H9 (cell line): ENCODE data around the gene CRYAB. TPM values are rescaled to one million over a fixed set of nuclear protein-coding genes. Genes with fewer than 3 reads are reported as not detected.
A peak's percentile ranks its signal among the peaks of the same experiment; 100 is the strongest.

ENCODE experiments used
- DNase-seq: peaks from one replicate; pipeline ENCODE4 v3.0.0-alpha.2; 2017
- H2AFZ ChIP-seq: one replicate; pipeline ENCODE4 v1.6.1; 2013; ENCODE audit warnings: mild to moderate bottlenecking, low read length, control low read depth, moderate library complexity
- H2AK5ac ChIP-seq: 2 replicates; pipeline ENCODE4 v1.6.1; 2013; ENCODE audit warnings: low read length, control low read depth, mixed read lengths; ENCODE audit not compliant: insufficient read length
- H2BK120ac ChIP-seq: one replicate; pipeline ENCODE4 v1.6.1; 2013; ENCODE audit warnings: low read depth, mild to moderate bottlenecking, low read length, control low read depth, inconsistent platforms; ENCODE audit not compliant: poor library complexity, severe bottlenecking
- H2BK12ac ChIP-seq: 2 replicates; pipeline ENCODE4 v1.6.1; 2013; ENCODE audit warnings: low read length, control low read depth, mixed read lengths, low read depth; ENCODE audit not compliant: insufficient read length
- H2BK15ac ChIP-seq: 2 replicates; pipeline ENCODE4 v1.6.1; 2013; ENCODE audit warnings: low read depth, low read length, control low read depth
- H2BK20ac ChIP-seq: one replicate; pipeline ENCODE4 v1.6.1; 2013; ENCODE audit warnings: low read depth, mild to moderate bottlenecking, low read length, control low read depth, inconsistent platforms; ENCODE audit not compliant: poor library complexity, severe bottlenecking
- H2BK5ac ChIP-seq: 2 replicates; pipeline ENCODE4 v1.6.1; 2013; ENCODE audit warnings: low read length, control low read depth, mixed read lengths; ENCODE audit not compliant: insufficient read length
- H3K14ac ChIP-seq: 2 replicates; pipeline ENCODE4 v1.6.1; 2013; ENCODE audit warnings: low read length, control low read depth; ENCODE audit not compliant: insufficient read depth
- H3K18ac ChIP-seq: 2 replicates; pipeline ENCODE4 v1.6.1; 2013; ENCODE audit warnings: low read depth, mild to moderate bottlenecking, mixed read lengths, low read length, control low read depth; ENCODE audit not compliant: insufficient read length
- H3K23ac ChIP-seq: 2 replicates; pipeline ENCODE4 v1.6.1; 2013; ENCODE audit warnings: low read length, control low read depth, mixed read lengths, low read depth; ENCODE audit not compliant: insufficient read length
- H3K23me2 ChIP-seq: 2 replicates; pipeline ENCODE4 v1.6.1; 2013; ENCODE audit warnings: low read depth, mild to moderate bottlenecking, mixed read lengths, low read length, control low read depth; ENCODE audit not compliant: insufficient read length, poor library complexity, severe bottlenecking
- H3K27ac ChIP-seq: 2 replicates; pipeline ENCODE4 v1.5.1; 2013; ENCODE audit warnings: low read length, control low read depth, mixed read lengths, low read depth; ENCODE audit not compliant: insufficient read length
- H3K27me3 ChIP-seq: 2 replicates; pipeline ENCODE4 v1.6.1; 2013; ENCODE audit warnings: low read length, control low read depth, inconsistent platforms; ENCODE audit not compliant: insufficient read depth
- H3K4ac ChIP-seq: 2 replicates; pipeline ENCODE4 v1.6.1; 2013; ENCODE audit warnings: low read depth, mild to moderate bottlenecking, control low read depth, inconsistent platforms, low read length, moderate library complexity
- H3K4me1 ChIP-seq: 2 replicates; pipeline ENCODE4 v1.6.1; 2013; ENCODE audit warnings: low read length, control low read depth, inconsistent platforms; ENCODE audit not compliant: insufficient read depth
- H3K4me2 ChIP-seq: 2 replicates; pipeline ENCODE4 v1.6.1; 2013; ENCODE audit warnings: low read length, control low read depth, mixed read lengths; ENCODE audit not compliant: insufficient read length, insufficient read depth
- H3K56ac ChIP-seq: 2 replicates; pipeline ENCODE4 v1.6.1; 2013; ENCODE audit warnings: low read depth, mild to moderate bottlenecking, mixed read lengths, low read length, control low read depth; ENCODE audit not compliant: insufficient read length
- H3K79me1 ChIP-seq: 2 replicates; pipeline ENCODE4 v1.6.1; 2013; ENCODE audit warnings: low read depth, mild to moderate bottlenecking, moderate library complexity, low read length, control low read depth, inconsistent platforms; ENCODE audit not compliant: insufficient read depth, poor library complexity, severe bottlenecking
- H3K79me2 ChIP-seq: 2 replicates; pipeline ENCODE4 v1.6.1; 2013; ENCODE audit warnings: low read length, control low read depth, inconsistent platforms; ENCODE audit not compliant: insufficient read depth
- H3K9ac ChIP-seq: 2 replicates; pipeline ENCODE4 v1.6.1; 2013; ENCODE audit warnings: low read length, control low read depth, mixed read lengths; ENCODE audit not compliant: insufficient read length; ENCODE audit errors: extremely low read depth
- H3K9me3 ChIP-seq: one replicate; pipeline ENCODE4 v1.6.1; 2013; ENCODE audit warnings: low read depth, low read length, inconsistent platforms; ENCODE audit not compliant: control insufficient read depth
- H3T11ph ChIP-seq: one replicate; pipeline ENCODE4 v1.6.1; 2013; ENCODE audit warnings: mild to moderate bottlenecking, low read length, control low read depth, inconsistent platforms
- H4K20me1 ChIP-seq: one replicate; pipeline ENCODE4 v1.6.1; 2013; ENCODE audit not compliant: control insufficient read depth, insufficient read length, insufficient read depth
- H4K5ac ChIP-seq: 2 replicates; pipeline ENCODE4 v1.6.1; 2013; ENCODE audit warnings: low read depth, mild to moderate bottlenecking, mixed read lengths, low read length, control low read depth; ENCODE audit not compliant: insufficient read length
- H4K8ac ChIP-seq: replicated peaks from 2 replicates; pipeline ENCODE4 v1.6.1; 2013; ENCODE audit warnings: low read length, control low read depth, mixed read lengths, low read depth; ENCODE audit not compliant: insufficient read length
- H4K91ac ChIP-seq: 2 replicates; pipeline ENCODE4 v1.6.1; 2013; ENCODE audit warnings: low read depth, mild to moderate bottlenecking, moderate library complexity, mixed read lengths, low read length, control low read depth; ENCODE audit not compliant: insufficient read length
- H3K27ac Mint-ChIP-seq, 3 experiments: 2 replicates in 2 of 3; 3 replicates in 1 of 3; pipeline ENCODE4 v1.8.0; 2020 to 2021; ENCODE audit warnings: mixed read lengths in 3 of 3, mild to moderate bottlenecking in 1 of 3, moderate library complexity in 1 of 3
- H3K27me3 Mint-ChIP-seq: 2 replicates; pipeline ENCODE4 v1.8.0; 2021; ENCODE audit warnings: low read depth, mild to moderate bottlenecking, moderate library complexity, mixed read lengths
- H3K36me3 Mint-ChIP-seq, 3 experiments: 2 replicates in 2 of 3; 3 replicates in 1 of 3; pipeline ENCODE4 v1.8.0; 2020 to 2021; ENCODE audit warnings: low read depth in 3 of 3, mixed read lengths in 3 of 3; ENCODE audit not compliant: insufficient read depth in 1 of 3
- H3K4me1 Mint-ChIP-seq, 2 experiments: 2 replicates each; pipeline ENCODE4 v1.8.0; 2020; ENCODE audit warnings: mixed read lengths in 2 of 2
- H3K4me3 Mint-ChIP-seq, 2 experiments: 2 replicates in 1 of 2; 3 replicates in 1 of 2; pipeline ENCODE4 v1.8.0; 2020 to 2021; ENCODE audit warnings: mild to moderate bottlenecking in 2 of 2, mixed read lengths in 2 of 2, moderate library complexity in 1 of 2
- H3K9me3 Mint-ChIP-seq, 2 experiments: 2 replicates in 1 of 2; 3 replicates in 1 of 2; pipeline ENCODE4 v1.8.0; 2020; ENCODE audit warnings: mild to moderate bottlenecking in 2 of 2, mixed read lengths in 2 of 2, moderate library complexity in 1 of 2
- CTCF ChIP-seq: fragments of 200-600 bp; sonication (generic); conservative IDR thresholded peaks from 3 replicates; pipeline ENCODE4 v1.8.0; 2021; ENCODE audit warnings: antibody characterized with exemption, mild to moderate bottlenecking
- WGBS: extraction: QIAGEN DNeasy Blood & Tissue Kit; methylation state at CpG from one replicate; pipeline ENCODE4 v1.1.7; 2013; ENCODE audit warnings: missing lambda C conversion rate, low lambda C conversion rate, mixed read lengths; ENCODE audit not compliant: insufficient read length; ENCODE audit errors: extremely low coverage; 5-methylcytosine and 5-hydroxymethylcytosine counted together
- total RNA-seq: library from RNA; stranded (reverse); gene quantifications from 2 replicates; pipeline ENCODE4 v1.2.1, GENCODE V29; 2021

CRYAB gene
- total RNA-seq, 1 experiment from 2014 or later, result not detected

GRCh38 chr11:111937844-111938243, 26.3 kb upstream of the CRYAB start:
- H3K27me3 ChIP-seq, result no peaks in the 10 kb centered on the region
- H2BK120ac ChIP-seq, result no peak overlapping the region
- no peak overlapping the region for H4K8ac ChIP-seq
- no peak overlapping the region for H2AK5ac ChIP-seq
- H3K4ac ChIP-seq, result no peak overlapping the region
- H3K23ac ChIP-seq, result no peak overlapping the region
- no peak overlapping the region for H2BK12ac ChIP-seq
- Mint-ChIP-seq H3K9me3 (no peaks in the 10 kb centered on the region), H3K4me1 (peaks cover 33 to 42% of the 10 kb centered on the region in 2 experiments), H3K27ac (peak overlapping the region in 2 of 3 experiments; percentile 42 to 53; a peak in 3 of 7 replicates), H3K36me3 (no peaks in the 10 kb centered on the region), H3K27me3 (peaks cover 1% of the 10 kb centered on the region; the same call in 1 of the 2 replicates), H3K4me3 (peak overlapping the region; percentile 81 to 87)
- H2BK5ac ChIP-seq, result no peak overlapping the region
- peak overlapping the region; percentile 1 for H3K9ac ChIP-seq
- H3K9me3 ChIP-seq, result no peaks in the 10 kb centered on the region
- WGBS, result no CpG with 5 or more reads among the region's 7 CpGs
- peak overlapping the region; percentile 30 for H3K4me2 ChIP-seq
- no peak overlapping the region for H2BK20ac ChIP-seq
- no peaks in the 10 kb centered on the region; the same call in 1 of the 2 replicates for H3K79me2 ChIP-seq
- peaks cover 5% of the 10 kb centered on the region for H3K23me2 ChIP-seq
- H3K27ac ChIP-seq, result no peak overlapping the region
- H4K91ac ChIP-seq, result no peak overlapping the region
- no peak overlapping the region for H4K5ac ChIP-seq
- no peaks in the 10 kb centered on the region for H4K20me1 ChIP-seq
- no peak for TF ChIP-seq CTCF
- no peak overlapping the region for H3K18ac ChIP-seq
- no peak overlapping the region for H3K56ac ChIP-seq
- no peak overlapping the region for H2BK15ac ChIP-seq
- peaks cover 5% of the 10 kb centered on the region; the same call in 1 of the 2 replicates for H3K4me1 ChIP-seq
- no peak overlapping the region for H2AFZ ChIP-seq
- no peak overlapping the region for H3K14ac ChIP-seq
- H3K79me1 ChIP-seq, result no peaks in the 10 kb centered on the region
- no peak for DNase-seq
- no peak overlapping the region for H3T11ph ChIP-seq
